ENCODE data around the gene CA10. TPM values are rescaled to one million over a fixed set of nuclear protein-coding genes. Genes with fewer than 3 reads are reported as not detected.

The CA10 gene
- total and polyA plus RNA-seq, 4 donors: not detected

- ATAC-seq (ENCODE audit: low FRiP score) (no peak), DNase-seq (no peak)
- 39 to 47% methylated on average over 3 of the region's 3 CpGs for WGBS, 2 donors
- Histone ChIP-seq H3K36me3 (ENCODE audit: control insufficient read depth in 1 of 2, insufficient read depth in 2 of 2, low read length in 1 of 2) (no peaks in the 10 kb centered on the region), H3K9me3 (ENCODE audit: control insufficient read depth, low read length) (no peaks in the 10 kb centered on the region), H3K27me3 (ENCODE audit: control insufficient read depth in 1 of 2, insufficient read depth in 2 of 2, low read length in 1 of 2) (no peaks in the 10 kb centered on the region), H3K4me1 (ENCODE audit: control insufficient read depth in 1 of 2, insufficient read depth in 2 of 2, low read length in 2 of 2) (no peaks in the 10 kb centered on the region), H3K27ac (ENCODE audit: low read depth in 1 of 2, low read length in 2 of 2) (no peak overlapping the region), H3K4me3 (ENCODE audit: low read length in 2 of 2) (no peak overlapping the region)
- intact Hi-C loops (cut with DNase I): no loop called here
These were observed 312.7 kb downstream of the CA10 start for GRCh38 chr17:51845776-51846175.

- DNase-seq (no peak), ATAC-seq (ENCODE audit: low FRiP score) (no peak)
- no peak overlapping the region for H3K4me3 ChIP-seq (ENCODE audit: low read length in 2 of 2)
- H3K9me3 ChIP-seq (ENCODE audit: control insufficient read depth, low read length): no peaks in the 10 kb centered on the region
- no peaks in the 10 kb centered on the region for H3K4me1 ChIP-seq (ENCODE audit: control insufficient read depth in 1 of 2, insufficient read depth in 2 of 2, low read length in 2 of 2)
- intact Hi-C loops (cut with DNase I): no loop called here
- H3K36me3 ChIP-seq (ENCODE audit: control insufficient read depth in 1 of 2, insufficient read depth in 2 of 2, low read length in 1 of 2): no peaks in the 10 kb centered on the region
- H3K27ac ChIP-seq (ENCODE audit: low read depth in 1 of 2, low read length in 2 of 2): no peak overlapping the region
- H3K27me3 ChIP-seq (ENCODE audit: control insufficient read depth in 1 of 2, insufficient read depth in 2 of 2, low read length in 1 of 2): no peaks in the 10 kb centered on the region
These were observed 315.8 kb downstream of the CA10 start for GRCh38 chr17:51842763-51843162.

DNA sequence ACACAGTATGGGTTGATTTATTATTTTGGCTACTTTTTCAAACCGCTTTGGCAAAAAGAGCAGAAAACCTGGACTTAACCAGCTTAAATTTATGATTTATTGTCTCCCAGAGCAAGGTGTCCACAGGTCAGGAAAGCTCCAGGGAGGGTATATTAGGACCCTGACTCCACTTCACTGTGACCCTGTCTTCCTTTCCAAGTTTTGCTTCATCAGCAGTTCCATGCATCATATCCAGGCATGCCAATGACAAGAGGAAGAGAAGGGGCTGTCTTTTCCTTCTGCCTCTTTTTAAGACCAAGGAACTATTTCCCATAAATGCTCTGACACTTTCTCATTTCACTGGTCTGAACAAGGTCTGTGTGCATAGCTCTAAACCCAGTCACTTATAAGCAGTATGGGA lies 316.8 kb downstream of the CA10 start:
- 56% methylated on average over 1 of the region's 1 CpG for WGBS, 2 donors
- H3K36me3 ChIP-seq (ENCODE audit: control insufficient read depth in 1 of 2, insufficient read depth in 2 of 2, low read length in 1 of 2): no peaks in the 10 kb centered on the region
- no peaks in the 10 kb centered on the region for H3K4me1 ChIP-seq (ENCODE audit: control insufficient read depth in 1 of 2, insufficient read depth in 2 of 2, low read length in 2 of 2)
- no peak overlapping the region for H3K4me3 ChIP-seq (ENCODE audit: low read length in 2 of 2)
- no peak overlapping the region for H3K27ac ChIP-seq (ENCODE audit: low read depth in 1 of 2, low read length in 2 of 2)
- intact Hi-C loops (cut with DNase I): no loop called here
- no peak for DNase-seq
- no peaks in the 10 kb centered on the region for H3K9me3 ChIP-seq (ENCODE audit: control insufficient read depth, low read length)
- no peaks in the 10 kb centered on the region for H3K27me3 ChIP-seq (ENCODE audit: control insufficient read depth in 1 of 2, insufficient read depth in 2 of 2, low read length in 1 of 2)
- ATAC-seq (ENCODE audit: low FRiP score): no peak

GRCh38 chr17:51840688-51841087 lies 317.8 kb downstream of the CA10 start:
- DNase-seq (no peak), ATAC-seq (ENCODE audit: low FRiP score) (no peak)
- WGBS, 2 donors: 53 to 58% methylated on average over 3 of the region's 3 CpGs
- no peaks in the 10 kb centered on the region for H3K36me3 ChIP-seq (ENCODE audit: control insufficient read depth in 1 of 2, insufficient read depth in 2 of 2, low read length in 1 of 2)
- H3K4me1 ChIP-seq (ENCODE audit: control insufficient read depth in 1 of 2, insufficient read depth in 2 of 2, low read length in 2 of 2): no peaks in the 10 kb centered on the region
- no peaks in the 10 kb centered on the region for H3K9me3 ChIP-seq (ENCODE audit: control insufficient read depth, low read length)
- no peak overlapping the region for H3K27ac ChIP-seq (ENCODE audit: low read depth in 1 of 2, low read length in 2 of 2)
- intact Hi-C loops (cut with DNase I): no loop called here
- no peaks in the 10 kb centered on the region for H3K27me3 ChIP-seq (ENCODE audit: control insufficient read depth in 1 of 2, insufficient read depth in 2 of 2, low read length in 1 of 2)
- H3K4me3 ChIP-seq (ENCODE audit: low read length in 2 of 2): no peak overlapping the region

GRCh38 chr17:51833620-51834019 lies 324.9 kb downstream of the CA10 start:
- H3K36me3 ChIP-seq (ENCODE audit: control insufficient read depth in 1 of 2, insufficient read depth in 2 of 2, low read length in 1 of 2): no peaks in the 10 kb centered on the region
- intact Hi-C loops (cut with DNase I): no loop called here
- no peaks in the 10 kb centered on the region for H3K4me1 ChIP-seq (ENCODE audit: control insufficient read depth in 1 of 2, insufficient read depth in 2 of 2, low read length in 2 of 2)
- ATAC-seq (ENCODE audit: low FRiP score) (no peak), DNase-seq (no peak)
- H3K27me3 ChIP-seq (ENCODE audit: control insufficient read depth in 1 of 2, insufficient read depth in 2 of 2, low read length in 1 of 2): no peaks in the 10 kb centered on the region
- no peak overlapping the region for H3K27ac ChIP-seq (ENCODE audit: low read depth in 1 of 2, low read length in 2 of 2)
- H3K4me3 ChIP-seq (ENCODE audit: low read length in 2 of 2): no peak overlapping the region
- H3K9me3 ChIP-seq (ENCODE audit: control insufficient read depth, low read length): no peaks in the 10 kb centered on the region
- WGBS, 2 donors: 70 to 78% methylated on average over 3 of the region's 3 CpGs

DNA sequence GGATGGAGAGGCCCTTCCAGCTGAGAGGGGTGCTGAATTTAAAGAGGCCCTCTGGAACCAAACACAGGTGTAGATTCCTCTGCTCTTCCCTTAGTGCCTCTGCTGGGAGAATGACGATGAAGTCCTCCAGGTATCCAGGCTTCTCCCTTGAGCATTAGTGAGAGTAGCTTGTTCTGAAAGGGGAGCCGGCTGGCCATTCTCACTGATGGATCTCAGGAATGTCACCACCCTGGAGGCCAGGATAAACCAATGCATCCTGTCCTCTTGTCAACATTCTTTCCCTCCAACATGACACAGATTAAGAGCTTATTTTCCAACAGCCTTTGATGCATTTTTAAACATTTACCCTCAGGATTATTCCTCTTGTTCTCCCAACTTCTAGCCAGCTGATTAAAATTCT lies 325.5 kb downstream of the CA10 start:
- WGBS, 2 donors: 26 to 36% methylated on average over 2 of the region's 2 CpGs
- H3K27me3 ChIP-seq (ENCODE audit: control insufficient read depth in 1 of 2, insufficient read depth in 2 of 2, low read length in 1 of 2): no peaks in the 10 kb centered on the region
- DNase-seq (no peak), ATAC-seq (ENCODE audit: low FRiP score) (no peak)
- intact Hi-C loops (cut with DNase I): no loop called here
- H3K27ac ChIP-seq (ENCODE audit: low read depth in 1 of 2, low read length in 2 of 2): no peak overlapping the region
- H3K9me3 ChIP-seq (ENCODE audit: control insufficient read depth, low read length): no peaks in the 10 kb centered on the region
- H3K36me3 ChIP-seq (ENCODE audit: control insufficient read depth in 1 of 2, insufficient read depth in 2 of 2, low read length in 1 of 2): no peaks in the 10 kb centered on the region
- H3K4me1 ChIP-seq (ENCODE audit: control insufficient read depth in 1 of 2, insufficient read depth in 2 of 2, low read length in 2 of 2): no peaks in the 10 kb centered on the region
- H3K4me3 ChIP-seq (ENCODE audit: low read length in 2 of 2): no peak overlapping the region

DNA sequence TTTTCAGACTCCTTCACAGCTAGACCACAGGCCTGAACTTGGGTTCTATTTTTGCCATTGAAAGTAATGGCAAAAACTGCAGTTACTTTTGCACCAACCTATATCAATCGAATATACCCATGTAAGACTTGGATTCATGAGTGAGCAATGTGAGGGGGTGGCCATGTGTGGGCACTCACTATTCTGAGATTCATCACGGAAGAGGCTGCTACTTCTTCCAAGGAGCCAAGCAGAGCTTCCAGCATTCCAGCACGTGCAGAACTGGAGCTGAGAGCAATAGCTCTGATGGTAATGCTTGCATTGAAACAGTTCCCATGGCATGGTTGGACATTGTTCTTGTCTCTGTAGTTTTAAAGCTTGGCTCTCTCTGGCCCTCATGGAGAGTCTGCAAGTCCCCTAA lies 327.6 kb downstream of the CA10 start:
- no peaks in the 10 kb centered on the region for H3K27me3 ChIP-seq (ENCODE audit: control insufficient read depth in 1 of 2, insufficient read depth in 2 of 2, low read length in 1 of 2)
- intact Hi-C loops (cut with DNase I): no loop called here

DNA sequence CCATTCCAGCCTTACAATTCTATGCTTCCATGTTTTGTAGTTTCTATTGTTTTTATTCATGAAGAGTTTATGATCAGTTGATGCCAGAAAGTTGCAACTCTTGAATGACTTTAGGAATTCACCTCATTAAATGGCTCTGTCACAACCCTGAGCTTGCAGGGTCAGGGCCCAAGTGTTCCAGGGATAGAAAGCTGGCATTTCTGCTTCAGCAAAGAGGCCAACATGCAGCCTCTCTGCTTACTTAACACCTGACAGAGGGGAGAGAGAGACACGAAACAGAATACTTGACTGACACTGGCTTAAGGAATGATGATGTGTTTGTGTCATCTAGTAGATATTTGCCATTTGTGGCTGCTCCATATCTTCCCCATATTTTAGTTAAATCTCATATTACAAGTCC lies 328.1 kb downstream of the CA10 start:
- Histone ChIP-seq H3K27ac (ENCODE audit: low read depth in 1 of 2, low read length in 2 of 2) (no peak overlapping the region), H3K9me3 (ENCODE audit: control insufficient read depth, low read length) (no peaks in the 10 kb centered on the region), H3K4me1 (ENCODE audit: control insufficient read depth in 1 of 2, insufficient read depth in 2 of 2, low read length in 2 of 2) (no peaks in the 10 kb centered on the region), H3K36me3 (ENCODE audit: control insufficient read depth in 1 of 2, insufficient read depth in 2 of 2, low read length in 1 of 2) (no peaks in the 10 kb centered on the region), H3K4me3 (ENCODE audit: low read length in 2 of 2) (no peak overlapping the region), H3K27me3 (ENCODE audit: control insufficient read depth in 1 of 2, insufficient read depth in 2 of 2, low read length in 1 of 2) (no peaks in the 10 kb centered on the region)
- no peak for ATAC-seq (ENCODE audit: low FRiP score)
- WGBS, 2 donors: 39 to 40% methylated on average over 1 of the region's 1 CpG
- intact Hi-C loops (cut with DNase I): no loop called here
- no peak for DNase-seq

More for the DNA sequence above, 327.6 kb downstream of the CA10 start:
- no peaks in the 10 kb centered on the region for H3K36me3 ChIP-seq (ENCODE audit: control insufficient read depth in 1 of 2, insufficient read depth in 2 of 2, low read length in 1 of 2)
- no peak for DNase-seq
- ATAC-seq (ENCODE audit: low FRiP score): no peak
- no peaks in the 10 kb centered on the region for H3K4me1 ChIP-seq (ENCODE audit: control insufficient read depth in 1 of 2, insufficient read depth in 2 of 2, low read length in 2 of 2)
- H3K27ac ChIP-seq (ENCODE audit: low read depth in 1 of 2, low read length in 2 of 2): no peak overlapping the region
- no peaks in the 10 kb centered on the region for H3K9me3 ChIP-seq (ENCODE audit: control insufficient read depth, low read length)
- H3K4me3 ChIP-seq (ENCODE audit: low read length in 2 of 2): no peak overlapping the region
- WGBS, 2 donors: 49 to 51% methylated on average over 3 of the region's 3 CpGs

GRCh38 chr17:51828901-51829300 lies 329.6 kb downstream of the CA10 start:
- ATAC-seq (ENCODE audit: low FRiP score): no peak
- intact Hi-C loops (cut with DNase I): no loop called here
- Histone ChIP-seq H3K27ac (ENCODE audit: low read depth in 1 of 2, low read length in 2 of 2) (no peak overlapping the region), H3K4me1 (ENCODE audit: control insufficient read depth in 1 of 2, insufficient read depth in 2 of 2, low read length in 2 of 2) (no peaks in the 10 kb centered on the region), H3K36me3 (ENCODE audit: control insufficient read depth in 1 of 2, insufficient read depth in 2 of 2, low read length in 1 of 2) (no peaks in the 10 kb centered on the region), H3K4me3 (ENCODE audit: low read length in 2 of 2) (no peak overlapping the region), H3K27me3 (ENCODE audit: control insufficient read depth in 1 of 2, insufficient read depth in 2 of 2, low read length in 1 of 2) (no peaks in the 10 kb centered on the region), H3K9me3 (ENCODE audit: control insufficient read depth, low read length) (no peaks in the 10 kb centered on the region)
- no peak for DNase-seq
- WGBS, 2 donors: 21% methylated on average over 2 of the region's 2 CpGs
